SU-DHL-6 (cell line): ENCODE results near the gene SPHKAP.

Experiments
- H2AFZ ChIP-seq: fragments of 200-600 bp; sonication (generic); 2 replicates; pipeline ENCODE4 v1.6.1; 2014; ENCODE audit warnings: low read depth, mild to moderate bottlenecking, moderate library complexity, mixed read lengths, antibody characterized with exemption, low read length; ENCODE audit not compliant: severe bottlenecking
- H3F3A ChIP-seq: fragments of 200-600 bp; shearing (Covaris generic); 2 replicates; pipeline ENCODE4 v1.6.0; 2016; ENCODE audit warnings: antibody characterized with exemption, mild to moderate bottlenecking; ENCODE audit not compliant: insufficient read depth
- H3K27ac ChIP-seq: fragments of 200-600 bp; sonication (generic); 2 replicates; pipeline ENCODE4 v1.5.1; 2016; ENCODE audit warnings: low read depth, mild to moderate bottlenecking, low read length, moderate library complexity, mixed read lengths
- H3K27me3 ChIP-seq: fragments of 200-600 bp; sonication (generic), shearing (Covaris generic); 2 replicates; pipeline ENCODE4 v1.6.0; 2014; ENCODE audit warnings: mild to moderate bottlenecking, low read length
- H3K36me3 ChIP-seq: fragments of 200-600 bp; sonication (generic); 2 replicates; pipeline ENCODE4 v1.6.1; 2014; ENCODE audit warnings: mild to moderate bottlenecking, low read length, mixed read lengths
- H3K4me2 ChIP-seq: fragments of 300-600, 200-600 bp; shearing (Covaris generic), sonication (generic); 2 replicates; pipeline ENCODE4 v1.6.0; 2014; ENCODE audit warnings: low read length, low read depth, mild to moderate bottlenecking; ENCODE audit not compliant: poor library complexity, severe bottlenecking
- H3K4me3 ChIP-seq: fragments of 200-600 bp; sonication (generic); 2 replicates; pipeline ENCODE4 v1.5.1; 2014; ENCODE audit warnings: antibody characterized with exemption, low read length, mild to moderate bottlenecking, mixed read lengths; ENCODE audit not compliant: insufficient read depth, poor library complexity, severe bottlenecking
- H3K79me2 ChIP-seq: fragments of 200-600 bp; sonication (generic); 2 replicates; pipeline ENCODE4 v1.6.1; 2014; ENCODE audit warnings: mild to moderate bottlenecking, low read length, moderate library complexity; ENCODE audit not compliant: insufficient read depth
- H3K9ac ChIP-seq: fragments of 200-600 bp; sonication (generic); 2 replicates; pipeline ENCODE4 v1.7.0; 2014; ENCODE audit warnings: mild to moderate bottlenecking, low read length
- H3K9me2 ChIP-seq: fragments of 200-600 bp; sonication (generic); replicated peaks from 2 replicates; pipeline ENCODE4 v1.6.1; 2014; ENCODE audit warnings: low read length; ENCODE audit not compliant: insufficient read depth
- H3K9me3 ChIP-seq: fragments of 200-600 bp; sonication (generic); 2 replicates; pipeline ENCODE4 v1.6.1; 2014; ENCODE audit warnings: low read length, mixed read lengths; ENCODE audit not compliant: insufficient read depth
- H4K20me1 ChIP-seq: fragments of 200-600 bp; sonication (generic); 2 replicates; pipeline ENCODE4 v1.6.1; 2014; ENCODE audit warnings: low read depth, mild to moderate bottlenecking, antibody characterized with exemption, low read length, moderate library complexity, mixed read lengths
- CTCF ChIP-seq: fragments of 200-600 bp; sonication (generic); IDR thresholded peaks from one replicate; pipeline ENCODE4 v1.5.1; 2017; ENCODE audit warnings: antibody characterized with exemption, mild to moderate bottlenecking, low read length, moderate library complexity; ENCODE audit not compliant: insufficient read depth, poor library complexity, severe bottlenecking
- EZH2phosphoT487 ChIP-seq: fragments of 200-600 bp; sonication (generic), shearing (Covaris generic); conservative IDR thresholded peaks from 2 replicates; pipeline ENCODE4 v1.6.1; 2018; ENCODE audit warnings: mild to moderate bottlenecking, antibody characterized with exemption, low read length, moderate library complexity, mixed read lengths

The SPHKAP gene

GRCh38 chr2:228086561-228086960, 94.9 kb downstream of the SPHKAP start:
- Histone ChIP-seq H3K9me3 (no peaks in the 10 kb centered on the region), H2AFZ (no peak overlapping the region), H3K9ac (no peak overlapping the region), H3K4me3 (no peak overlapping the region), H3K36me3 (no peaks in the 10 kb centered on the region), H3F3A (no peaks in the 10 kb centered on the region), H3K27ac (no peak overlapping the region), H3K79me2 (no peaks in the 10 kb centered on the region), H3K27me3 (no peaks in the 10 kb centered on the region), H3K4me2 (no peak overlapping the region), H3K9me2 (no peaks in the 10 kb centered on the region), H4K20me1 (no peaks in the 10 kb centered on the region)
- TF ChIP-seq CTCF (no peak), EZH2phosphoT487 (no peak)

DNA sequence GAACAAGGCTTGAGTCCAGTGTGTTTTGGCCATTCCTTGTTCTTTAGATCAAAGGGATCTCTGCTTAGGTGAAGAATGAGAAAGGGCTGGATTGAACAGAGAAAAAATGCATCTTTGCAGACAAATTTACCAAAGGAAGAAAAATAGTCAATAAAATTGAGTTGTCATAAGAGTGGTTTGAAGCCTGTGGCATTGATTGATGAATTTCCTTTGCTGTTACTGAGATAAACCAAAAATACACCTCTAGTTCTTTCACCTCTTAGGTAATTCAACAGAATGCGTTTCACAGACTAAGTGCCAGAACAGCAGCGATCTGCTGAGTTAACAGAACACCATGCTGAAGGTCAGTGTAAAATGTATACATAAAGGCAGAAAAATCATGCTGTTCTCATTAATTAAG, 96.8 kb downstream of the SPHKAP start:
- TF ChIP-seq CTCF, result no peak
- no peak for TF ChIP-seq EZH2phosphoT487
- Histone ChIP-seq H3K36me3 (no peaks in the 10 kb centered on the region), H3K4me3 (no peak overlapping the region), H3K9me2 (no peaks in the 10 kb centered on the region), H4K20me1 (no peaks in the 10 kb centered on the region), H3K27me3 (no peaks in the 10 kb centered on the region), H3K9me3 (no peaks in the 10 kb centered on the region), H3K27ac (no peak overlapping the region), H2AFZ (no peak overlapping the region), H3K9ac (no peak overlapping the region), H3F3A (no peaks in the 10 kb centered on the region), H3K4me2 (no peak overlapping the region), H3K79me2 (no peaks in the 10 kb centered on the region)

DNA sequence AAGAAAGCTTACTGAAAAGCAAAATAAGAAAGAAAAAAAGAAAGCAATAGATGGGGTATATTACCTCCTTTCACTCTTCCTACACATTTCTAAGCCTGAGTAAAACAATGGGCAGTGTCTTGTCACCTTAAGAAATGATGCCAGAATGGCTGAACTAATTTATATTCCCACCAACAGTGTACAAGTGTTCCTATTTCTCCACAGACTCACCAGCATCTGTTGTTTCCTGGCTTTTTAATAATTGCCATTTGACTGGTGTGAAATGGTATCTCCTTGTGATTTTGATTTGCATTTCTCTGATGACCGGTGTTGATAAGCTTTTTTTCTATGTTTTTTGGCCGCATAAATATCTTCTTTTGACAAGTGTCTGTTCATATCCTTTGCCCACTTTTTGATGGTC, 98.4 kb downstream of the SPHKAP start:
- H3K9me2 ChIP-seq, result no peaks in the 10 kb centered on the region
- no peaks in the 10 kb centered on the region for H3K9me3 ChIP-seq
- H3K36me3 ChIP-seq, result no peaks in the 10 kb centered on the region
- no peak overlapping the region for H3K4me2 ChIP-seq
- no peaks in the 10 kb centered on the region for H3F3A ChIP-seq
- no peak overlapping the region for H3K9ac ChIP-seq
- no peaks in the 10 kb centered on the region for H3K27me3 ChIP-seq
- TF ChIP-seq CTCF (no peak), EZH2phosphoT487 (no peak)
- H3K27ac ChIP-seq, result no peak overlapping the region
- H2AFZ ChIP-seq, result no peak overlapping the region
- no peak overlapping the region for H3K4me3 ChIP-seq
- no peaks in the 10 kb centered on the region for H4K20me1 ChIP-seq
- H3K79me2 ChIP-seq, result no peaks in the 10 kb centered on the region

DNA sequence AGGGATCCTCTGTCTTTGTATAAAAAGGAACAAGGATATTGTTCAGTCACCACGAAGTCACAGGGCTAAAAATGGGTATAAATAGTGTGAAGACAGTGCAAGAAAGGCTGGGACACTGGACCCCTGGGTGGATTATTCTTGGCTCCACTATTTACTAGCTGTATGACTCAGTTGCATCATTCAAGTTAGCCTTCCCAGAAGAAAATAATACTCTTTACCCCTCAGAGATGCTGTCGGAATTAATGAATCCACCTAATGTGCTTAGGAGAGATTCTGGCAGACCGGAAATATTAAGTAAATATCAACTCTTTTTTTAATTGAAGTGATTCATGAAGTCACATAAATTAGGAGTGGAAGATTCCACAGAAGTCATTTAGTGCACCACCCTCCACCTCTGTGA, 98.9 kb downstream of the SPHKAP start:
- Histone ChIP-seq H3F3A (no peaks in the 10 kb centered on the region), H3K4me3 (no peak overlapping the region), H3K9ac (no peak overlapping the region), H3K79me2 (no peaks in the 10 kb centered on the region), H3K36me3 (no peaks in the 10 kb centered on the region), H4K20me1 (no peaks in the 10 kb centered on the region), H3K27me3 (no peaks in the 10 kb centered on the region), H3K4me2 (no peak overlapping the region), H3K27ac (no peak overlapping the region), H2AFZ (no peak overlapping the region), H3K9me2 (no peaks in the 10 kb centered on the region), H3K9me3 (no peaks in the 10 kb centered on the region)
- no peak for TF ChIP-seq CTCF
- no peak for TF ChIP-seq EZH2phosphoT487
